Esophagus muscularis mucosa (tissue), 4 donors: Measurements from ENCODE around the gene HECA.

Experiments
- CTCF ChIP-seq, 3 experiments: fragments of 200-600 bp in 2 of 3; fragments of 450-650 bp in 1 of 3; sonication (generic) in 2 of 3; IDR thresholded peaks; one replicate each; pipeline ENCODE4 v1.5.1; 2017 to 2019; ENCODE audit warnings: antibody characterized with exemption in 3 of 3, mild to moderate bottlenecking in 2 of 3, moderate library complexity in 1 of 3
- EP300 ChIP-seq: sonication (generic); formaldehyde crosslinking; IDR thresholded peaks from one replicate; pipeline ENCODE4 v1.6.1; 2017; ENCODE audit warnings: antibody characterized with exemption
- POLR2A ChIP-seq: fragments of 450-650 bp; IDR thresholded peaks from one replicate; pipeline ENCODE4 v1.6.1; 2017; ENCODE audit warnings: antibody characterized with exemption, moderate library complexity, mild to moderate bottlenecking, low read depth

- TF ChIP-seq CTCF (IDR thresholded peaks at IDR 0.05), result no peak
- no peak for TF ChIP-seq POLR2A
- no peak for TF ChIP-seq EP300
Observed at GRCh38 chr6:139164001-139164400, 29.1 kb downstream of the HECA start.
